Superior temporal gyrus (tissue), 1 donor: ENCODE measurements around the gene HOXD10.

Experiments
- DNase-seq: peaks from one replicate; pipeline ENCODE4 v3.0.0-alpha.2; 2016; ENCODE audit errors: extremely low spot score

The HOXD10 gene

DNA sequence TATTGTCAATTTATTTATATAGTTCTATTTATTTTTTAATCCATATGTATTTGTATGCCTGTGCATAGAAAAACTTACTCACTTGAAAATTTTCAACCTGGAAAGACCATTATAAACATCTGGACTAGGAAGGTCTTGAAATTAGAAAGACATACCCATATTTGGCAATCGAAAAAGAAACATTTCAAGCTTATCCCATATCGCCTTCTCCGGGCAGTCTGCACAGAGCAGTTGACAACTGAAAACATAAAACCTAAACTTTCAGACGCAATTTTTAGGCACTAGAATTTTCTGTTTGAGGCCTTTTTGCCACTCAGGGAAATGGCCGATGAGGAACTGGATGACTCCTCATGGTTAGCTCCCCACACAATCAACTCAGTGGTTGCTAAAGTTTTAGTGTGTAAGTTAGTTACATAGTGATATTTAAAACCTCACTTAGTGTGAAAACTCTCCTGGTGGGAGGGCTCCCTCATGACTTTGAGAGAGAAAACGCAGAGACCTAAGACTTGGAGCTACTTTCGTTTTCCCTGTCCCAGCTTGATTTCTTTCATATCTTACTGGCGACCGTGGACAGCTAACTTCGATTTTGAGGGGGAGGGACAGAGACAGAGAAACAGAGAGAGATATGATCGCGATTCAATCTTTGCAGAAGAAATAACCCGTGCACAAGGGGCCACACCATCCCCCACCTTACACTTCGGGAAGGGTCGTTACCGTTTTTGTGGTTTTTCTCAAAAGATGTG lies 20.2 kb upstream of the HOXD10 start:
- no peak for DNase-seq

- DNase-seq, result no peak
Measured at GRCh38 chr2:176096986-176097819, 19.4 kb upstream of the HOXD10 start.

GRCh38 chr2:176097820-176098365 lies 18.7 kb upstream of the HOXD10 start:
- no peak for DNase-seq

DNA sequence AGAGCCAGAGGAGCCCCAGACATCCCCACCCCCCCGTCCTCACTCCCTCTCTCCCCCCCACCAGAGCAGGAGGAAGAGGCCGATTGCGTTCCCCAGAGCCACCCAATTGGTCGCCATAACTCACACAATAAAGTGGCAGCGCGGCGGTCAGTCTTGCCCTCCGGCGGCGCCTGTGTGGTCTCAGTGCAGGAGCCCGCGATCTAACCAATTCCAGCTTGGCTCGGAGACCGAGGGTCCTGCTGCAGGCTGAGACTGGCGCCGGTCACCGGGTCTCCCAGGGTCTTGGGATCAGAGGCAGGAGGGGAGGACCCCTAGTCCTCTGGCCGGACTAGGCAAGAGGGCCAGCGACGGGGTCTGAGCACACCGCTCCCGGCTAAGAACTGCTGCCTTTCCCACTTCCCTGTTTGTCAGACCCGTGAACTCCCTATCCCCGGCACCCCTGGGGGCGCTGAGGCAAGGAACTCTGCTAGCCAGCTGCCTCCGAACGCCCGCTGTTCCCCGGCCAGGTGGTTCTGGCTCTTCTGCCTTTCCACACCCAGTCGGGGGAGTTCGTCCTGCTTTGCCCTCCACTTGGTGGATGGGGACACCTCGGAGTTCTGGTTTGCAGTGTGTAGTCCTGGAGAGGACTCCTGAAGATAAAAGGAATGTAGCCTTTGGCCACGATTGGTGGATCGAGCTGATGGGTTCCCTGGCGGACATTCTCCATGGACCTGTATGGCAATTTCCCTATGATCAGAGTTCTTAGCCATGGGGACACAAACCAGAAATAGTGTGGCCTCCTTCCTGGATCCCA lies 18.0 kb upstream of the HOXD10 start:
- DNase-seq, result no peak

- no peak for DNase-seq
Measured at GRCh38 chr2:176099159-176099727, 17.3 kb upstream of the HOXD10 start.

DNA sequence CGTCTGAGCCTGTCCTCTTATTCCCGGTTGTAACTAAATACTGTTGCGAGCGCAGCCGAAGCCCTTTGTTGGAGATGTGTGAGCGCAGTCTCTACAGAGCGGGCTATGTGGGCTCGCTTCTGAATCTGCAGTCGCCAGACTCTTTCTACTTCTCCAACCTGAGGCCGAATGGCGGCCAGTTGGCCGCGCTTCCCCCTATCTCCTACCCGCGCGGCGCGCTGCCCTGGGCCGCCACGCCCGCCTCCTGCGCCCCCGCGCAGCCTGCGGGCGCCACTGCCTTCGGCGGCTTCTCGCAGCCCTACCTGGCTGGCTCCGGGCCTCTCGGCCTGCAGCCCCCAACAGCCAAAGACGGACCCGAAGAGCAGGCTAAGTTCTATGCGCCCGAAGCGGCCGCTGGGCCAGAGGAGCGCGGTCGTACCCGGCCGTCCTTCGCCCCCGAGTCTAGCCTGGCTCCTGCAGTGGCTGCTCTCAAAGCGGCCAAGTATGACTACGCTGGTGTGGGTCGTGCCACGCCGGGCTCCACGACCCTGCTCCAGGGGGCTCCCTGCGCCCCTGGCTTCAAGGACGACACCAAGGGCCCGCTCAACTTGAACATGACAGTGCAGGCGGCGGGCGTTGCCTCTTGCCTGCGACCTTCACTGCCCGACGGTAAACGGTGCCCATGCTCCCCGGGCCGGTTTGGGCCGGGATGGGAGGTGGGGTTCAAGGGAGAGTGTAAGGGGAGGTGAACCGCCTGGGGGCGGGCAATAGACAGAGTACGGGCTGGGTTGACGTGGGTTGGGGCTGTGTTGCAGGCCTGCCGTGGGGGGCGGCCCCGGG lies 16.6 kb upstream of the HOXD10 start, which contains the start of gene HOXD12:
Gene HOXD12, plus strand, starts transcription at position 68 of the 819 bp plus-strand sequence. Its CDS starts 7 bp downstream, at position 75.
- no peak for DNase-seq

GRCh38 chr2:176100547-176101140 lies 15.9 kb upstream of the HOXD10 start:
- no peak for DNase-seq

- no peak for DNase-seq
Measured at GRCh38 chr2:176101216-176101830, 15.3 kb upstream of the HOXD10 start.

GRCh38 chr2:176101842-176102241 lies 14.7 kb upstream of the HOXD10 start:
- DNase-seq, result no peak

- DNase-seq, result no peak
Measured at GRCh38 chr2:176102309-176102866, 14.2 kb upstream of the HOXD10 start.

GRCh38 chr2:176103194-176103593 lies 13.4 kb upstream of the HOXD10 start:
- DNase-seq, result no peak

DNA sequence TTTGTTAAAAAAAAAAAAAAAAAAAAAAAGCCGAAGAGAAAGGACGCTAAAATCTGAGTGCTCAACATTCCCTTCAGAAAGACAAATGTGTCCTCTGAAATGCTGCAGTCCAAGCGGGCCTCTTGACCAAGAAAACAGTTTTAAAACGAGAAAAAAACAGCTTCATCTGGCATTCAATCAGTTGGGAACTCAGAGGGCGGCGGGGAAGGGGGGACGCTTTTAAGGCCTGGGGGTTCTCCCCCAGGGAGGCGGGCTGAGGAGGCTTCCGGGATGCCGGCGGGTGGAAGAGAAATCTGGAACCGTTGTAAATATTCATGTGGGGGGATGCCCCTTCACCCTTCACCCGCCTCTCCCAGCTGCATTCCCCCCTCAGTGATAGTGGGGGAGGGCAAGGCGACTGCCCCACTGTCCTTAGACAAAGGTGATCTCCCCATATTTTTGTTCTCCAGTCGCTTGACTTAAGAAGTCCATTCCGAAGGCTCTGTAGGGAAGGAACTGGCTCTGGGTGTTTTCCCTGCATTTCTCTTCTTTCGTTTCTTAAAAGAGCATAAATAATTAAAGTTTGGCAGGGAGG lies 12.7 kb upstream of the HOXD10 start:
- no peak for DNase-seq

GRCh38 chr2:176104316-176105077 lies 12.1 kb upstream of the HOXD10 start:
- DNase-seq, result no peak

DNA sequence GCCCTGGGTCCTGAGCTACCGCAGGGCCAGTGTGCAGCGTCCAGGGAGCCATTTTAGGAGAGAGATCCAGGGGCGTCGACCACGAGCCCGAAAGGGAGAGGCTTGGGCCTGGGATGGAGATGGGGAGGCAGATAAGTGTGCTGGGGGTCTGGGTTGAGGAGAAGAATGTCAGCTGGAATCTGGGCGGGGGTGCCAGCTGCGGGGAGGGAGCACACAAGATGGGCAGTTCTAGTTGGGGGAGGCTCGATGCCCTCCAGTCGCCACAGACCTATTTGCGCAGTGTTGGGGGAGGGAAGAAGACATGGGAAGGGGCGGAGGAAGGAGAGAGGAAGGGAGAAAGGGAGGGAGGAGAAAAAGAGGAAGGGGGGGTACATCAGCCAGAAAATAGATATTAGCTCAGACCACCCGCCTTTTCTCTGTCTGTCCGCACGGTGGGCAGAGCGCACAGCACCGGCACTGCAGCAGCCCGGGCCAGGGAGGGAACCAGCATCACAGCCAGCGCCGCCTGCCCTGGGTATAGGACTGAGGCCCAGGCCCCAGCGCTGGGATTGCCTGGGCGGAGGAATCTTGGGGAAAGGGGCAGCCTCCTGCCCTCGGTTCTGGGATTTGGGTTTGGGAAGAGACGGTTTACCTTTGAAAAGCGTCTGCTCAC lies 11.4 kb upstream of the HOXD10 start:
- no peak for DNase-seq

GRCh38 chr2:176105730-176106580 lies 10.6 kb upstream of the HOXD10 start:
- DNase-seq, result no peak

GRCh38 chr2:176106581-176107539 lies 9.7 kb upstream of the HOXD10 start, which contains the start of gene HOXD11:
Gene HOXD11 (plus strand): TSS chr2:176107280. CDS start chr2:176107356, 76 bp downstream.
- DNase-seq, result no peak
